ENCODE results near the gene SPIRE1. TPM values are rescaled to one million over a fixed set of nuclear protein-coding genes. Genes with fewer than 3 reads are reported as not detected.
A peak's percentile ranks its signal among the peaks of the same experiment; 100 is the strongest.

Gene SPIRE1
- 17.8 TPM for total RNA-seq

- DNase-seq (ENCODE audit: low spot score) = peak; percentile 66
Observed at GRCh38 chr18:12657684-12658425, at the start of gene SPIRE1. Gene SPIRE1, minus strand, starts transcription at chr18:12658107. Its CDS starts 241 bp downstream, at chr18:12657866.

GRCh38 chr18:12703664-12704063, 45.8 kb upstream of the SPIRE1 start:
- no peak for DNase-seq (ENCODE audit: low spot score)

GRCh38 chr18:12703096-12703567, 45.2 kb upstream of the SPIRE1 start:
- DNase-seq (ENCODE audit: low spot score) = no peak

- DNase-seq (ENCODE audit: low spot score) = peak; percentile 88
Observed at GRCh38 chr18:12702221-12703095, 44.6 kb upstream of the SPIRE1 start, which contains the start of the genes CEP76 and PSMG2. Gene CEP76, minus strand, starts transcription at chr18:12702723. Its CDS starts 175 bp downstream, at chr18:12702548. Gene PSMG2, plus strand, starts transcription at chr18:12703042. Its CDS starts 66 bp downstream, at chr18:12703108.

GRCh38 chr18:12701161-12701560, 43.3 kb upstream of the SPIRE1 start:
- no peak for DNase-seq (ENCODE audit: low spot score)

- DNase-seq (ENCODE audit: low spot score) = no peak
Observed at GRCh38 chr18:12699747-12700146, 41.8 kb upstream of the SPIRE1 start.

GRCh38 chr18:12694032-12694431, 36.1 kb upstream of the SPIRE1 start:
- DNase-seq (ENCODE audit: low spot score) = no peak

GRCh38 chr18:12692206-12692605, 34.3 kb upstream of the SPIRE1 start:
- DNase-seq (ENCODE audit: low spot score) = no peak

- DNase-seq (ENCODE audit: low spot score) = no peak
Observed at GRCh38 chr18:12689256-12689850, 31.4 kb upstream of the SPIRE1 start.

GRCh38 chr18:12686100-12686499, 28.2 kb upstream of the SPIRE1 start:
- DNase-seq (ENCODE audit: low spot score) = no peak

GRCh38 chr18:12679183-12679786, 21.4 kb upstream of the SPIRE1 start:
- DNase-seq (ENCODE audit: low spot score) = peak; percentile 56

GRCh38 chr18:12668041-12668440, 10.1 kb upstream of the SPIRE1 start:
- DNase-seq (ENCODE audit: low spot score) = no peak

GRCh38 chr18:12659904-12660605, 2.1 kb upstream of the SPIRE1 start:
- DNase-seq (ENCODE audit: low spot score) = peak; percentile 70

- peak; percentile 30 for DNase-seq (ENCODE audit: low spot score)
Observed at GRCh38 chr18:12658426-12659138, 675 bp upstream of the SPIRE1 start.

- peak; percentile 15 for DNase-seq (ENCODE audit: low spot score)
Observed at GRCh38 chr18:12656938-12657683, 796 bp downstream of the SPIRE1 start.

GRCh38 chr18:12656605-12656937, 1.3 kb downstream of the SPIRE1 start:
- DNase-seq (ENCODE audit: low spot score) = no peak

- no peak for DNase-seq (ENCODE audit: low spot score)
Observed at GRCh38 chr18:12654971-12655370, 2.9 kb downstream of the SPIRE1 start.

GRCh38 chr18:12652861-12653401, 5.0 kb downstream of the SPIRE1 start:
- no peak for DNase-seq (ENCODE audit: low spot score)

GRCh38 chr18:12651651-12652050, 6.3 kb downstream of the SPIRE1 start:
- no peak for DNase-seq (ENCODE audit: low spot score)

Measured in mucosa of gallbladder (tissue), 1 donor.